Measurements from ENCODE around the gene UBAC2.
A peak's percentile ranks its signal among the peaks of the same experiment; 100 is the strongest.

Gene UBAC2

DNA sequence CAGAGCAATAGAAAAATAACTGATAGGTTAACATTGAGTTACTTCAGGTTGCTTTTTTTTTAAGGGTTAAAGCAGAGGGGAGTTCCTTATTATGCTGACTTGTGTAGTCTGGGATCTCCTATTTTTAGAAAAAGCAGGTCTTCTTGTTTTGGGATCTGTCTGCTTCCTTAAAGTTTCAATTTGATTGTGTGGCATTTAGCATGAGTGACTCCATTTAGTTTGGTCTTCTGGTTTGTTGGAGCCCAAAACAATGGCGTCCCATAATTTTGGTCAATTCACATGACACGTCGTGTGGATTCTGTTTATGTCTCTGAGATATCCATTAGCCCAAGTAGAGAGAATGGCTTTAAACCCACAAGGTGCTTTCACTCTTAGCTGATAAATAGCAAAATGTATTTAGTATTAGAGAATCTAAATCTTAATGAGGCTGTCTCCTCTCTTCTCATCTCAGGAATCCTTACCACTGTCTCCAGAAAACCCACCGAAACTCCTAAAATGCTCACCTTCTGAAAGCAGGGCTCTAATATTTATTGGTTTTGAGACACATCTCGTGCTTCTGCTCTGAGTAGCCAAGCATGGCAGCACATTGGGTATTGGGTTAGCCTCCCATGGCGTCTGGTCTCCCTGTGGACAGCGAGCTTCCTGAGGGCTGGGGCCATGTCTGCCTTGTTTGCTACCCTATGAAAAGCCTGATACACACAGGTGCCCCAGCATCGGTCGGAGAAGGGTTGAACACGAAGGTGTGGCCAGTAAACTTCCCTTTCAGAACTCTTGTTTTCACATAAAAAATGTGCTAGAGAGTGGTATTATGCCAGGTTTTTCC, 173.7 kb downstream of the UBAC2 start:
- DNase-seq (ENCODE audit: low read depth in 3 of 3, low spot score in 1 of 3), result no peak

GRCh38 chr13:99374994-99375737, 174.5 kb downstream of the UBAC2 start:
- no peak for DNase-seq (ENCODE audit: low read depth in 3 of 3, low spot score in 1 of 3)

DNA sequence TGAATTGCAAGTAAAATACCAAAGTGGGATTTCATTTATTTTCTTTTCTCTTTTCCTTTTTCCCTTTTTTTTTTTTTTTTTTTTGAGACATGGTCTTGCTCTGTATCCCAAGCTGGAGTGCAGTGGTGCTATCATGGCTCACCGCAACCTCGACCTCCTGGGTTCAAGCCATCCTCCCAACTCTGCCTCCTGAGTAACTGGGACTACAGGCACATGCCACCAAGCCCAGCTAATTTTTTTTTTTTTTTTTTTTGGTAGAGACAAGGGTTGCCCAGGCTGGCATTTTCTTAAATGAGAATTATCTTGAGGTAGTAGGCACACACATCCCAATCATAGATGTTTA, 175.1 kb downstream of the UBAC2 start:
- DNase-seq (ENCODE audit: low read depth in 3 of 3, low spot score in 1 of 3), result no peak

- DNase-seq (ENCODE audit: low read depth in 3 of 3, low spot score in 1 of 3), result no peak
Observed at GRCh38 chr13:99376132-99376531, 175.5 kb downstream of the UBAC2 start.

DNA sequence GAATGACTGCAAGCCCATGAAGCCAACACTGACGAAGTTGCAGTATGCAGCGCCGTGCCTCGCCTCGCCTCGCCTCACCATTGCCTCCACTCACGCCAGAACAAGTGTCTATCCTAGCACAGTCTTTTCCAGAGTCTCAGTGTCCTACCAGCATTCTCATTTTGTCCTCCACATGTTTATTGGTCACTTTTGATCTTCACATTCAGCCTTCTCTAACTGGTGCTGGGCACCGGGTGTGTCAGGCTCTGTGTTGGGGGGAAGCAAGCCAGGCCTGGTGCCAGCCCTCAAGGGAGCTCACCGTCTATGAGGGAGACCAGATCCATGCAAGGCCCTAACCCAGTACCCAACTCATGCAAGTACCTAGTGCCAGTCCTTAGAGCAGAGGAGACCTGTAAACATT, 176.3 kb downstream of the UBAC2 start:
- no peak for DNase-seq (ENCODE audit: low read depth in 3 of 3, low spot score in 1 of 3)

DNA sequence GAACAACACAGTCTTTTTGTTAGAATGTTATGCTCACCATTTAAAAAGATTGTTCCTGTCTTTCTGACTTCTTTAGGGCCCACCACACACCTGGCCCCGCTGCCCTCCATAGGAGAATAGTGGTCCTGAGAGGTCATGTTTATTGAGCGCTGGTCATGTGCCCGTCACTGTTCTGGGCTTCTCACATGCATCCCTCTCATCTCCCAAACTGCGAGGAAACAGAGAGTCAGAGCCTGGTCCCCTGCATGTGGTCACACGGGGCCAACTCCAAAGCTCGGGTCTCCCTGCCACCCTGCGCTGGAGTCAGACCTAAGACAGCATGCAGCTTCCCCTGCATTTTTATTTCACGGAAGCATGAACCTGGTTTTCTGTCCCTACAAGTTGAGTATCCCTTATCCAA, 177.0 kb downstream of the UBAC2 start:
- DNase-seq (ENCODE audit: low read depth in 3 of 3, low spot score in 1 of 3), result no peak

- no peak for DNase-seq (ENCODE audit: low read depth in 3 of 3, low spot score in 1 of 3)
Observed at GRCh38 chr13:99378985-99379733, 178.5 kb downstream of the UBAC2 start.

DNA sequence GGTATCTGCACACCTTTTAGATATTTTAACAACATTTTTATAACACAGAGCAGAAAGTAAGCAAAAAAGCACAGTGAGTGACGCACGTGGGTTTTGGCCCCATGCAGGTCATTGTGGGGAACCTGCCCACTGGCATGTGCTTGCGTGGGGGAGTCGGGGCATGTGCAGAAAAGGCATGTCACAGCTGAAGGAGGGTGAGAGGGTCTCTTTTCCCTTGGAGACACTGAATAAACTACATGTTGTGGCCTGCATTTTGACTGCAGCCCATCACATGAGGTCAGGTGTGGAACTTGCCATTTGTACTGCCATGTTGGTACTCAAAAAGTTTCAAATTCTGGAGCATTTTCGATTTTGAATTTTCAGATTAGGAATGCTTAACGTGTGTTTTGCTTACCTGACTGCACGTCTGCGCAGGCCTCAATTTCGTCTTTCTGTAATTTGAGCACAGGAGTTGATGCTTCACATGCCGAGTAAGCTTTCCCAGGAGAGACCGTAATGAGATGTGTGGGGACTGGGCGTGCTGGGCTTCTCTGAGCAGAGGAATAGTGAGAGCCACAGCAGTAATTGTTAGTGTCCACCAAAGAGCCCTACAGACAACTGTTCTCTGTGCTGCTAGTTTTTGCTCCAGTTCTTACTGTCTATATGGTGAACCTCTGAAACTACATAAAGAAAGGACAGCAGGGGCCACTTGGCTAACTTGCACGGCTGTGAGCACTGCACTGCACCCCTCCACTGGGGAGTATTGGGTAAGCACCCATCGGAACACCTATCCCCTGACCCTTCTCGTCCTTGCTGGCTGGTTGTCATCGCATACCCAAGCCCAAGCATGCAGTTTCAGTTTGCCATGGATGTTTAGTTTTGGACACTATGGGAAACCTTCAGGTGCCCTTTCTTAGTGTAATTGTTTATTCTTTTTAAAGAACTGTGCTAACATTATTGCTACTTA, 179.5 kb downstream of the UBAC2 start:
- DNase-seq (ENCODE audit: low read depth in 3 of 3, low spot score in 1 of 3), result no peak

GRCh38 chr13:99380921-99381645, 180.4 kb downstream of the UBAC2 start:
- DNase-seq (ENCODE audit: low read depth in 3 of 3, low spot score in 1 of 3), result peak in 1 of 3 donors; percentile 31

DNA sequence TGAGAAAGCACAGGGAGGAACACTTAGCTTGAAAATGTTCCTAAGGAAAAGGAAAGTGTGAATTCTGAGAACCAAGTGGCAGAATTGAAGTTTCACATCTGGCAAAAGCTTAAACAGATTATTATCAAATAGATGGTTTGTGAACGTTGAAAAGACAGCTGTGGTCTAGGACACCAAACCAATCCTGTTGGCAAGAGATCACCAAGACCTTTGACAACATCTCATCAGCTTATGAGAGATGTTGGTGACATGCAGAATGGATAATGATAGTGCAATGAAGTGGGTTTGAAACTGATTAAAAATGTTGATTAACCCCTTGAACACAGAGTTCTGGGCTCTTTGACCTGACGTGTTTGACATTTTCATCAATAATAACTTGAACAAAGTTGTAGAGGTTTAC, 181.1 kb downstream of the UBAC2 start:
- no peak for DNase-seq (ENCODE audit: low read depth in 3 of 3, low spot score in 1 of 3)

GRCh38 chr13:99382428-99383133, 181.9 kb downstream of the UBAC2 start:
- no peak for DNase-seq (ENCODE audit: low read depth in 3 of 3, low spot score in 1 of 3)

GRCh38 chr13:99383511-99383921, 182.9 kb downstream of the UBAC2 start:
- no peak for DNase-seq (ENCODE audit: low read depth in 3 of 3, low spot score in 1 of 3)

DNA sequence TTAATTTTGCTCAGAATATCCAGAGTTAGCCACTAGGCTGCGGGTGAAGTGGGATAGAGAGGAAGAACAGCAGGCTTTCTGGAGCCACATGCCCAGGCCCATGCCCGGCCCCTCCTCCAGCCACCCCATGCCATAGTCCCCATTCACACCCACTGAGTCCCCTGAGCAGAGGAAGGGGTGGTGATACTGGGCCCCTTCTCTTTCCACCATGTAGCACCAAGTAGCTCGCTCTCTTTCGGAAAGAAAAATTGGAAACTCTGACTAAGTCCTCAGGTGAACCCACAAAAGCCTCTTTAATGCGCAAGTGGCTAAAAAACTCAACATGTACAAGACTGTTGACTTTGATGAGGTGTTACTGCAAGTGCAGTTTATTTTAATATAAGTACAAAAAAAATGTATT, 183.3 kb downstream of the UBAC2 start:
- no peak for DNase-seq (ENCODE audit: low read depth in 3 of 3, low spot score in 1 of 3)

DNA sequence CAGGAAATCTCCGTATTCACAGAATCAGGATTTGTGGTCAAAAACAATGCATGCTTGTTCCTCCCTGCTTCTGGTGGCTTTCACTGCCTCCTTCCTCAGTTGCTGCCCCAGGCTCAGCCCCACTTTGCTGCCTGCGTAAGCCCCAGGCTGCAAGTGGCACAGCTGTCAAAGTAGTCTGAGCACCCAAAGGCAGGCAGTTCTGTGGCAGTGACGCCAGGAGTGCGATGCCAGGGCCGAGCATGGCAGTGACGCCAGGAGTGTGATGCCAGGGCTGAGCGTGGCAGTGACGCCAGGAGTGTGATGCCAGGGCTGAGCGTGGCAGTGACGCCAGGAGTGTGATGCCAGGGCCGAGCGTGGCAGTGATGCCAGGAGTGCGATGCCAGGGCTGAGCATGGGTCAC, 183.8 kb downstream of the UBAC2 start:
- no peak for DNase-seq (ENCODE audit: low read depth in 3 of 3, low spot score in 1 of 3)

- DNase-seq (ENCODE audit: low read depth in 3 of 3, low spot score in 1 of 3), result no peak
Observed at GRCh38 chr13:99385161-99385560, 184.5 kb downstream of the UBAC2 start.

GRCh38 chr13:99385940-99386339, 185.3 kb downstream of the UBAC2 start:
- DNase-seq (ENCODE audit: low read depth in 3 of 3, low spot score in 1 of 3), result no peak

DNA sequence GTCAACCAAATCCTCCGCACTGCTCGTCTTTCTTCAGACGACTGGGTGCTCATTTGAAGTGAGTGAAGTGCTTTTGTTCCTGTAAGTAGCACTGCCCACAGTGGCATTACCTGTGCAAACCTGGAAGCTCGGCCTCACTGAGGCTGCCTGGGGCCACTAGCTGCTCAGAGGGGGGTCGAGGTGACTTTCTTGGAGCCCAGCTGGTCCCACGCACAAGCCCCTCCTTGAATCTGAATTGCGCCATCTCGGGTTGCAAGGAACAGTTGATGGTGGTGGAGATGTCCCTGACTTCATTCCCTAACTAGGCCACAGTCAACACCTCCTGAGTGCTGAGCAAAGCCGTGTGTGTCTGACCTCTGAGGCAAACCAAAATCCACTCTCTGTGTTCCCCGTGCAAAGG, 185.8 kb downstream of the UBAC2 start:
- no peak for DNase-seq (ENCODE audit: low read depth in 3 of 3, low spot score in 1 of 3)

GRCh38 chr13:99386911-99387788, 186.5 kb downstream of the UBAC2 start:
- peak; percentile 57 to 86 (median 74) for DNase-seq (ENCODE audit: low read depth in 3 of 3, low spot score in 1 of 3)

All from stimulated activated CD4-positive, alpha-beta T cell treated with anti-CD3 and anti-CD28 coated beads, TNF-alpha, amount 100 ng/mL, for 1 hour (primary cell).